ENCODE data around the gene UGT1A1.

DNA sequence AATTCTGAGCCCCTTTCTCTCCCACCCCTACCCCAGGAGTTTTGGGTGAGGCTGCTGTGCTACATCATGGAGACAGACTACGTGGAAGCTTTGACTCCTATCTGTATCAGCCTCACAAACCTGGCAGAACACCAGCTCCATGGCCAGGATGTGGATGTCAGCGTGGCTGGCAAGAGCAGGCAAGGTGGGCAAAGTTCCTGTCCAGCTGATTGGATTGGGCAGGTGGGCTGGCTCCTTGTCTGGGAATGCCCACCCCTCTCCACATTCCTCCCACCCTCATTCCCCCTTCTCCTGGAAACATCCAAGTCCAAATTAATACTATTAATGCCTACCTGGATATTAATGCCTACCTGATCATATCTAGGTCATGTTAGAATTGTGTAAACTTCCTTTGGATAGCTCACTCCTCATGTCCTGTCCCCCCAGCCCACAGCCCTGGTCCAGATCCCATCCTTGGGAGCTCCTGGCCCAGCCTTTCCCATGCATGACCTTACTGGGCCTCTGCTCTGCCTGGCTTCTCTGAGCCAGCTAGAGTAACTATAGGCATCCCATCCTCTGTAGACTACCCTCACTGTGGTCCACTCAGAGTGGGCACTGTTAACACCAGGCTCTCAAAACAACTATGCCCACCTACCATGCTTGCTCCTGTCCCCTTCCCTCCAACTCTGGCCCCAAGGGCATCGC lies 42.2 kb downstream of the UGT1A1 start:
- no peak for TF ChIP-seq MYC (CRISPR knock-in tag; IDR thresholded peaks at IDR 0.05; ENCODE audit: borderline replicate concordance)
- no peak for TF ChIP-seq ZNF691 (CRISPR knock-in tag; IDR thresholded peaks at IDR 0.05; ENCODE audit: borderline replicate concordance, low read depth)
- no peak for TF ChIP-seq MIER3 (CRISPR knock-in tag; IDR thresholded peaks at IDR 0.05; ENCODE audit: borderline replicate concordance)
- no peak for TF ChIP-seq CHD2 (IDR thresholded peaks at IDR 0.05; ENCODE audit: low read depth, low read length)
- no peak for TF ChIP-seq POLR2A (IDR thresholded peaks at IDR 0.05; ENCODE audit: insufficient read depth in 1 of 2, low read depth in 2 of 2, low read length in 2 of 2)
- no peak for TF ChIP-seq EHMT2 (IDR thresholded peaks at IDR 0.05; ENCODE audit: borderline replicate concordance, low read depth, low read length)
- TF ChIP-seq CEBPB (IDR thresholded peaks at IDR 0.05; ENCODE audit: borderline replicate concordance, low read depth, low read length) = no peak
- no peak for TF ChIP-seq HDAC6 (IDR thresholded peaks at IDR 0.05; ENCODE audit: low read depth, low read length)
- TF ChIP-seq ZBTB44 (CRISPR knock-in tag; IDR thresholded peaks at IDR 0.05) = no peak
- TF ChIP-seq POLR2AphosphoS5 (IDR thresholded peaks at IDR 0.05; ENCODE audit: low read depth, low read length) = no peak
- TF ChIP-seq CEBPG (CRISPR knock-in tag; IDR thresholded peaks at IDR 0.05) = no peak
- TF ChIP-seq MTA1 (CRISPR knock-in tag; IDR thresholded peaks at IDR 0.05; ENCODE audit: borderline replicate concordance) = no peak
